ENCODE measurements around the gene SORD.

SORD gene

GRCh38 chr15:45121706-45122417 is 98.9 kb downstream of the SORD start:
- peak overlapping the region; percentile 34; the same call in 1 of the 2 replicates for H3K27ac ChIP-seq
- DNase-seq (ENCODE audit: low spot score): peak; percentile 88
- ChIA-PET CTCF (interaction anchor here (0.6 to 1.1 kb wide), 2 partner anchors 29 to 37 kb away, joined by 3 to 6 read pairs; no protein-coding TSS in a partner anchor), POLR2A (ENCODE audit: low non-redundant PET) (no interaction called here)
- TF ChIP-seq CTCF (conservative IDR thresholded peaks at IDR 0.05; ENCODE audit: low read depth): no peak

GRCh38 chr15:45122719-45123118 is 99.7 kb downstream of the SORD start:
- DNase-seq (ENCODE audit: low spot score): no peak
- ChIA-PET CTCF (interaction anchor here (1.1 kb wide), 2 partner anchors 36 to 40 kb away, joined by 6 read pairs; no protein-coding TSS in a partner anchor), POLR2A (ENCODE audit: low non-redundant PET) (interaction anchor here (0.6 kb wide), 1 partner anchor 153 kb away, joined by 4 read pairs; no protein-coding TSS in a partner anchor)
- no peak overlapping the region for H3K27ac ChIP-seq
- TF ChIP-seq CTCF (conservative IDR thresholded peaks at IDR 0.05; ENCODE audit: low read depth): no peak

- H3K27ac ChIP-seq: no peak overlapping the region
- CTCF ChIA-PET: interaction anchor here (1.1 to 1.5 kb wide), 2 partner anchors 40 to 44 kb away, joined by 3 to 6 read pairs; no protein-coding TSS in a partner anchor
- POLR2A ChIA-PET (ENCODE audit: low non-redundant PET): no interaction called here
- TF ChIP-seq CTCF (conservative IDR thresholded peaks at IDR 0.05; ENCODE audit: low read depth): no peak
- DNase-seq (ENCODE audit: low spot score): no peak
Observed at GRCh38 chr15:45123397-45123796, 100.4 kb downstream of the SORD start.

- no peak overlapping the region for H3K27ac ChIP-seq
- ChIA-PET POLR2A (ENCODE audit: low non-redundant PET) (no interaction called here), CTCF (interaction anchor here (0.6 to 1.7 kb wide), 9 partner anchors 9 to 256 kb away, joined by 3 to 7 read pairs (median 3); no protein-coding TSS in a partner anchor)
- TF ChIP-seq CTCF (conservative IDR thresholded peaks at IDR 0.05; ENCODE audit: low read depth): peak; percentile 89
- DNase-seq (ENCODE audit: low spot score): no peak
Observed at GRCh38 chr15:45126535-45127158, 103.7 kb downstream of the SORD start.
